Stimulated activated CD8-positive, alpha-beta memory T cell treated with anti-CD3 and anti-CD28 coated beads, Interleukin-15, amount 100 ng/mL, for 1 hour (primary cell): ENCODE measurements around the gene PRKAG2.

Experiments
- DNase-seq: peaks from one replicate; pipeline ENCODE4 v3.0.0-alpha.2; 2020; ENCODE audit warnings: low read depth

PRKAG2 gene

GRCh38 chr7:151817981-151818673 lies 58.8 kb downstream of the PRKAG2 start:
- no peak for DNase-seq

DNA sequence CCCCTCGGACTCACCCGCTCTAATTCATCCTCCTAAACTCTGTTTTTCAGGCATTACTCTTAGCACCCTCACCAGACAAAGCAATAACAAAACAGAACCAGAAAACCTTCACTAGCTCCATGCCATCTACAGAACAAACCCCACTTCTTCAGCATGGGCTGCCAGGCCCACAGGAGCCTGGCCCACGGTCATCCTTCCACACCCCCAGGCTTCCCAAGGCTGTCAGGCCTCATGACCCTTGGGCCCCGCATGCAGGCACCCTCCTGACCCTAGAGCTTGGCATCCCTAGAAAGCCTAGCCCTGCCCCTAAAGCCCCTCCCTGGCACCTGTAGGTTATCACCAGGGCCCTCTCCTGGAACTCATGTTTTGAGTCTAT lies 59.6 kb downstream of the PRKAG2 start:
- no peak for DNase-seq

GRCh38 chr7:151816562-151817314 lies 60.2 kb downstream of the PRKAG2 start:
- no peak for DNase-seq

DNA sequence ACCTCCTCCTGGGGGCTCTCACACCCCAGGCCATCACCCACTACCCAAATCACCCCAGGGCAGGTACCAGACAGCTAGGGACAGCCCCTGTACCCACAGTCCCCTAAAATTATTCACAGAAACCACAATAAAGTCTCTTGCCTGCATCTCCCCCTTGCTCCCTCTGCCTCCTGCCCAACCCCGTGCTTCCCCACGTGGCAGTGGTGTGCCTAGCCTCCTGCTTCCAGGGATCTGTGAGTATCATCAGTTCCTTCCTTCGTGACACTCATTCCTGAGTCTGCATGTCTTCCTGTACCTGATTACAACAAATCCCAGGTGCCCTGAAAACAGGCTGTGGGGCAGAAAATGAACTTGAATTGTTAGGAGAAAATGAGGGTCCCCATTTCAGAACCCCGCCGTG lies 61.5 kb downstream of the PRKAG2 start:
- DNase-seq: no peak

DNA sequence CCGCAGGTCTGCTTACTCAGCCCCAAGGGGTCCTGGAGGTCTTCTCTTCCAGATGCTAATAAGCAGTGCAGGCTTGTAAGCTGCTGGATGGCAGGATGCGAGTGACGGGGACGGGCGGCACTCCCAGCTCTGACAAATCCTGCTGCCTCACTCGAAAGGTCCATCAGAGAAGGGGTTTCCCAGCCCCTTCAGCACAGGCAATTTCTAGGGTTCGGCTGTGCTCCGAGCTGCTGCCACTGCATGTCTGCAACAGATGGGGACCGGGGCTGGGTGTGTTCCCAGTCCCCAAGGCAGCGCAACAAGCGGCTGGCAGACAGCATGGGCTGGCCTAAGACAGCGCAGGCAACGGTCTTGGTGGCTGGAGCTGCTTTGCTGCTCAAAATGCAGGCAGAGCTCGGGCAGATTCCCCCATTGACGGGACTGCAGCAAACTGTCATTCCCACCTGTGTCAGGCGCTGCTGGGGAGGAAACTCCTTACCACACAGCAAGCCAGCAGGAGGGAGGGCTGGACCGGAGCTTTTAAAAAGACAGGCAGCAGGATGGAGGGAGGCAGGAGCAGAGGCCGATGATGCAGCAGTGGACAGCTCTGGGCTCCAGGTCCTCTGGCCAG lies 62.4 kb downstream of the PRKAG2 start:
- DNase-seq: no peak

- no peak for DNase-seq
Measured at GRCh38 chr7:151813997-151814396, 62.9 kb downstream of the PRKAG2 start.

DNA sequence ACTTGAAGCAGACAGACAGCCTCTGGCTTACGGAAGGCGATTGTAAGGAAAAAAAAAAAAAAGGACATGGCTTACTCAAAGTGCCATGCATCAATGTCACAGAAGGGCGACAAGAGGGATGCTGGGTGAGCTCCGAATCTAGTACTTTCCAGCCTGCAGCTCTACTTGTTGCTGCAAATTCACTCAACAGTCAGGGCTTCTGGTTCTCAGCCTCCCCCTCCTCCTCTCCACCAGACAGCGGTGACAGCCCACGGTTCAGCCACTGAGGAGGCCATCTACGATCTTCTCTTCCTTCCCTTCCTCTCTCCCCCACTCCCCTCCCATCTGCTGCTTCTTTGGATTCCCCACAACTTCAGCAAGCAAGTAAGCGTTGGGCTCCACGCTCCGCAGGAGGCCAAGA lies 63.5 kb downstream of the PRKAG2 start:
- no peak for DNase-seq

- DNase-seq: no peak
Measured at GRCh38 chr7:151812967-151813366, 63.9 kb downstream of the PRKAG2 start.

- DNase-seq: no peak
Measured at GRCh38 chr7:151810441-151811232, 66.3 kb downstream of the PRKAG2 start.

- no peak for DNase-seq
Measured at GRCh38 chr7:151809864-151810170, 67.1 kb downstream of the PRKAG2 start.

DNA sequence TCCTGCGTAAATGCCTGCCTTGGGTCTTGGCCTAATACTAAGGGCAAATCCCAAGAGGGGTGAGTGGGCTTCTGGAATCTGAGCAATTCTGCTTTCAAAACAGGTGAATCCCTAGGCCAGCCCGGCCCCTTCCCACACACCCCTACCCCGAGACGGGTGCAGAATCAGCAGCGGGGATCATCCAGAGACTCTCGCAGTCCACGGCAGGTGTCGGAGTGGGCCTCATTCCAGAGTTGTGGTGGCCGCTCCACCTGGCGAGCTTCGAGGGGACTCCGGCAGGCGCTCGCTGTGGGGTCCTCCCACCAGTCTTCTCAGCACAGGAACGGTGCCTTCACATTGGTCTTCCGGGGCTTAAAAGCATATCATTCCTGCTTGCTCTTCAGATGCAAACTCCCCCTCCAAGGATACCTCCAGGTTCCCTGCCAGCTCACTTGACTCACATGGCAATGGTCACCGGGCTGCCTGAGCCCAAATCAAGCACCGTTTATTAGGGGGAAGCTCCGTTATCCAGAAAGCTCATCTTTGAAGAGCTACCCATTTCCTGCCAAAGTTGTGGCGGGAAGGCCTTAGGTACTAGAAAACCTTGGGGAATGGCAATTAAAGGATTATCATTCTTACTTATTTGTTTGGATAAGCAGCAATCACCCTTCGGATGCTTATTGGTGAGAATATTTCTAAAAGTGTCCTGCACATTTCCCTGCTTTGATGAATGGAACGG lies 67.6 kb downstream of the PRKAG2 start:
- DNase-seq: no peak

- DNase-seq: no peak
Measured at GRCh38 chr7:151808400-151809145, 68.3 kb downstream of the PRKAG2 start.

DNA sequence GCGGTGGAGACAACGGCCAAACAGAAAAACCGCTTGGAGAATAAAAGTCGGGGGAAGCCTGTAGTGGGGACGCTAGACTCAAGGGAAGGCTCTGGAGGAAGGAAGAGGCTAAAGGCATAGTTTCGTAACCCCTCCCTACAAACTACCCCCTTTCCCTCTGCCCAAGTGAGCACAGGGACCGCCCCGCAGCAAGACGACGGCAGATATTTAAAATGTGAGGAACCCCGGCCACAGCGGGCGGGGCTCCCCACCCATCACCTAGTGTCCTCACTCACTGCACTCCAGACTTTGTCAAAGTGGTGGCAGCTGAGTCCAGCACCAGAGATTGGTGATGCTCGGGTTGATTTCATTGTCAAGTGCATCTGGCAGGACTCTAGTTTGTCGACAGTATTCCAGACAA lies 69.1 kb downstream of the PRKAG2 start:
- DNase-seq: no peak

- DNase-seq: no peak
Measured at GRCh38 chr7:151806952-151807775, 69.8 kb downstream of the PRKAG2 start.

GRCh38 chr7:151806204-151806603 lies 70.7 kb downstream of the PRKAG2 start:
- DNase-seq: no peak

- no peak for DNase-seq
Measured at GRCh38 chr7:151805191-151805590, 71.7 kb downstream of the PRKAG2 start.

GRCh38 chr7:151804756-151805155 lies 72.2 kb downstream of the PRKAG2 start:
- DNase-seq: no peak

DNA sequence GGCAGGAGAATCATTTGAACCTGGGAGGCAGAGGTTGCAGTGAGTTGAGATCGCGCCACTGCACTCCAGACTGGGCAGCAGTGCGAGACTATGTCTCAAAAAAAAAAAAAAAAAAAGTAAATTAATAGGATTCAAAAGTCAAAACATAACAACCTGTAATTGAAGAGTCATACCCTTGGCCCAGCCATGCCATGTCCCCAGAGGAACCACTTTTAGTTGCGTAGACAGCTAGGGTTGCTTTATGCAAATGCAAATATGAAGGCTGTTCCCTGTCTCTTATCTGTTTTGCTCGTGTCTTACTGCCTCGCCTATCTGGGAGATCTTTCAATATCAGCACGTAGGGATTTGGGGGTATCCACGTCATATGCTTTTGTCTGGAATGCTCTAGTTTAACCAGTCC lies 73.1 kb downstream of the PRKAG2 start:
- no peak for DNase-seq

DNA sequence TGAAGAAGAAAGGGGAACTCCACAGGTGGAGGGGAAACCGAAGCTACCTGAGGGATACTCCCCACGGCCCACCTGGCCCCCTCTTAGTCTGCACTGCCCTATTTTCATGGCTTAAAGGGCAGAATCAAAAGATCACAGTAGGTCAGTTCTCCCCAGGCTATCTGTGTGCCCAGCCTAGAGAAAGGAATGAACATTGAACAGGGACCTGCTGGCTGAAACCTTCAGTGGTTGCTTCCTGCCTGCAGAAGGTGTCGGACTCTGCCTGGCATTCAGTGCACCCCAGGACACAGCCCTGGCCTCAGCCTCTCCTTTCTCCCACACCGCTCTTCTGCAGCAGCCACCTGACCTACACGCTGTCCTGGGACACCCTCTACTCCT lies 74.5 kb downstream of the PRKAG2 start:
- no peak for DNase-seq

DNA sequence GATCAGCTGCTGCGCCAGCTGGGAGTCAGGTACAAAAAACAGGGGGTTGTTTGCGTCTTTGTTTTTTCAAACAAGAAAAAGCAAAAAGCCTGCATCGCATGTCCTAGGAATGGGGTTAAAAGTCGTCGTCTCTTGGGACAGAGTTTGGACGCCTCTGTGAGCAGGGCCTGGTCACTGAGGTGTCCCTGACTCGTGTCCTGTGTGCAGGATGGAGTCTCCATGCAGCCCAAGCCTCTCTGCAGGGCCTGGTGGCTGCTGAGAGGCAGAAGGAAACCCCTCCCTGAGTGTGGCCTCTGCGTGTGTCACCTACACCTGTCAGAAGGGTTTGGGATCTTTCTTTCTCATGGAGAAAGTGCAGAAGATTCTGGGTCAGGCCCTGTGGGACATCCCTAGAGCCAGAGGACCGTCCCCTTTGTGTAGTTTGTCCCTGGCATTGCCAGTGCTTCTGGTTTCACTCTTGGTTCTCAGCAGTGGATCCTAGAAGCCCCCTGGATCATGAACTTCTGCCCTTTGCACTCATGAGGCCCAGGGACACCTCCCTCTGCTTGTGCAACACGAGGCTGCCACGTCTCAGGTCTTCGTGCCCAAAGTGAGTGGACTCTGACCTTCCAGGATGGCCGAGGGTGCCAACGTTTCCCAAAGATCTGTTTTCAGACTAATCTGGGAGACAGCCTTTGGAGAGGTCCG lies 75.0 kb downstream of the PRKAG2 start:
- no peak for DNase-seq
